Stomach (tissue), 4 donors: ENCODE data around the gene FOSL1.

Experiments
- EP300 ChIP-seq: sonication (generic); formaldehyde crosslinking; IDR thresholded peaks from one replicate; pipeline ENCODE4 v1.6.1; 2017; ENCODE audit warnings: antibody characterized with exemption
- POLR2AphosphoS5 ChIP-seq, 3 donors: sonication (generic); formaldehyde crosslinking; IDR thresholded peaks; one replicate each; pipeline ENCODE4 v1.6.1; 2016; ENCODE audit warnings: antibody characterized with exemption in 3 of 3
- TF ChIP-seq, protein P1 (sequence below), 7 experiments: fragments of 450-650 bp in 4 of 7; fragments of 200-600 bp in 3 of 7; sonication (generic) in 3 of 7; IDR thresholded peaks; one replicate each; pipeline ENCODE4 v1.5.1; 2016 to 2019; ENCODE audit warnings: antibody characterized with exemption in 7 of 7, control low read depth in 2 of 7, mild to moderate bottlenecking in 1 of 7

DNA sequence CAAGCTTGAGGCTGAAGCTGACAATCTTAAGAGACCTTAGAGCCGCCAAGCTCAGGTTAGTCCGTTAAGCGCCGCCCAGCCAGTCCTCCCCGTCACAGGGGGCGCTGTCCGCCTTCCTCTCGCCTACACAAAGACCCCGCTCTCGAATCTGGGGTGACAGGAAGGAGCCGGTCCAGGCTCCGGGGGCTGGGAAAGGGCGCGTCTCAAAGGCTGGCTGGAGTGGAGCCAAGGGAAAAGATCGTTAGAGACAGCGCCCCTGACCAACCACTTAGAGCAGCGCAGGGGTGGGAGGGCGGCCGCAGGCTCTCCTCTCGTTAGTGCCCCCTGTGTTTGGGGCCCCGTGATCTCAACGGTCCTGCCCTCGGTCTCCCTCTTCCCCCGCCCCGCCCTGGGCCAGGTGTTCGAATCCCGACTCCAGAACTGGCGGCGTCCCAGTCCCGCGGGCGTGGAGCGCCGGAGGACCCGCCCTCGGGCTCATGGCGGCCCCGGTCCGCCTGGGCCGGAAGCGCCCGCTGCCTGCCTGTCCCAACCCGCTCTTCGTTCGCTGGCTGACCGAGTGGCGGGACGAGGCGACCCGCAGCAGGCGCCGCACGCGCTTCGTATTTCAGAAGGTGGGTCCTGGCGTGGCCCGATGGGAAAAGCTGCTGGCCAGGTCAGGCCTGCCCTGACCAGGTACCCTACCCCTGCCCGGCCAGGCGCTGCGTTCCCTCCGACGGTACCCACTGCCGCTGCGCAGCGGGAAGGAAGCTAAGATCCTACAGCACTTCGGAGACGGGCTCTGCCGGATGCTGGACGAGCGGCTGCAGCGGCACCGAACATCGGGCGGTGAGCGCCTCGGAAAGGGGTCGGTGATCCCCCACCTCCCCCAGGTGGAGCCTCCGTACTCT, 39.7 kb downstream of the FOSL1 start, which contains the start of gene MUS81:
- TF ChIP-seq, protein P1, sequence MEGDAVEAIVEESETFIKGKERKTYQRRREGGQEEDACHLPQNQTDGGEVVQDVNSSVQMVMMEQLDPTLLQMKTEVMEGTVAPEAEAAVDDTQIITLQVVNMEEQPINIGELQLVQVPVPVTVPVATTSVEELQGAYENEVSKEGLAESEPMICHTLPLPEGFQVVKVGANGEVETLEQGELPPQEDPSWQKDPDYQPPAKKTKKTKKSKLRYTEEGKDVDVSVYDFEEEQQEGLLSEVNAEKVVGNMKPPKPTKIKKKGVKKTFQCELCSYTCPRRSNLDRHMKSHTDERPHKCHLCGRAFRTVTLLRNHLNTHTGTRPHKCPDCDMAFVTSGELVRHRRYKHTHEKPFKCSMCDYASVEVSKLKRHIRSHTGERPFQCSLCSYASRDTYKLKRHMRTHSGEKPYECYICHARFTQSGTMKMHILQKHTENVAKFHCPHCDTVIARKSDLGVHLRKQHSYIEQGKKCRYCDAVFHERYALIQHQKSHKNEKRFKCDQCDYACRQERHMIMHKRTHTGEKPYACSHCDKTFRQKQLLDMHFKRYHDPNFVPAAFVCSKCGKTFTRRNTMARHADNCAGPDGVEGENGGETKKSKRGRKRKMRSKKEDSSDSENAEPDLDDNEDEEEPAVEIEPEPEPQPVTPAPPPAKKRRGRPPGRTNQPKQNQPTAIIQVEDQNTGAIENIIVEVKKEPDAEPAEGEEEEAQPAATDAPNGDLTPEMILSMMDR (IDR thresholded peaks at IDR 0.05), result peak in 5 of 7 experiments; percentile 66 to 93 (median 79)
- TF ChIP-seq EP300 (no peak), POLR2AphosphoS5 (IDR thresholded peaks at IDR 0.05) (peak; percentile 74 to 96 (median 80))
